T follicular helper cell (primary cell): ENCODE results near the gene RETREG1.
"Not testable (repeated sequence)": the region's sequence is repeated elsewhere in the genome, so short reads cannot be mapped to it uniquely, and the experiment has no call there.

Experiments used
- DNase-seq: peaks from one replicate; pipeline ENCODE4 v3.0.0-alpha.2; 2020; ENCODE audit warnings: low read depth

Gene RETREG1

GRCh38 chr5:16617274-16617968 lies 624 bp upstream of the RETREG1 start:
- peak; percentile 44 for DNase-seq

- no peak for DNase-seq
These were observed 859 bp downstream of the RETREG1 start for GRCh38 chr5:16615741-16616535.

DNA sequence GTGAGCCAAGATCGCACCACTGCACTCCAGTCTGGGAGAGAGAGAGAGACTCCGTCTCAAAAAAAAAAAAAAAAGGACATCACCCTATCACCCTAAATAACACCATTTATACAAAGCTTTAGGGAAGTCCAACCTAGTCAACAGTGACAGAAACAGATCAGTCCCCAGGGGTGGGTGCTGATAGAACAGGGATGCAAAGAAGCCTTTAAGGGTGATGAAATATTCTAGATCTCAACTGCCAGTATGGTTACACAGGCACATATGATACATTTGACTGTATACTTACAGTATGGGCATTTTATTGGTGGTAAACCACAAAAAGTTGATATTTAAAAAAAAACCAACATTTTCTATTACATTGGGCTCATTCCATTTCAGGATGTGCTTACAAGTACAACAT lies 4.8 kb downstream of the RETREG1 start:
- DNase-seq: no peak

GRCh38 chr5:16610896-16611295 lies 5.9 kb downstream of the RETREG1 start:
- not testable (repeated sequence) for DNase-seq

- DNase-seq: no peak
These were observed 7.4 kb downstream of the RETREG1 start for GRCh38 chr5:16609412-16609811.

GRCh38 chr5:16606628-16607027 lies 10.2 kb downstream of the RETREG1 start:
- DNase-seq: no peak

DNA sequence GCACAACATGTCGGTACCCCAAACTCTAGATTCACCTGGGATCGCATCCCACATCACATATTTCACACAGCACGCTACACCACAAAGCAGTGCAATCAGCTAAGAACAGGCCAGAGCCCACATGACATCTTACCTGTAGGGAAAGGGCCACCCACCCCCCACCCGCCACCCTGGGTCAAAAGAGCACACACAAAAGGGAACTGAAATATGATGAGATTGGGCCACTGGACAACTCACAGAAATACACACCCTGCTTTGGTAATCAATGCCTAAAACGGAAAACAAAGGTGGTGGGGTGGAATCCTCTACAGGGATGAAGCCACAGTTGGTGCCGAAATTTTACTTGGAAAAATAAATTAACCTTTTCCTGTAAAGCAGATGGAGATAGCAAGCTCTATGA lies 13.1 kb downstream of the RETREG1 start:
- no peak for DNase-seq

GRCh38 chr5:16603295-16603694 lies 13.5 kb downstream of the RETREG1 start:
- no peak for DNase-seq

GRCh38 chr5:16602182-16602581 lies 14.6 kb downstream of the RETREG1 start:
- no peak for DNase-seq

GRCh38 chr5:16600946-16601345 lies 15.9 kb downstream of the RETREG1 start:
- DNase-seq: no peak

GRCh38 chr5:16600397-16600796 lies 16.4 kb downstream of the RETREG1 start:
- no peak for DNase-seq

- no peak for DNase-seq
These were observed 18.7 kb downstream of the RETREG1 start for GRCh38 chr5:16597946-16598694.

GRCh38 chr5:16596581-16596940 lies 20.2 kb downstream of the RETREG1 start:
- DNase-seq: no peak

- no peak for DNase-seq
These were observed 20.8 kb downstream of the RETREG1 start for GRCh38 chr5:16595881-16596580.

GRCh38 chr5:16593628-16594027 lies 23.2 kb downstream of the RETREG1 start:
- DNase-seq: no peak

DNA sequence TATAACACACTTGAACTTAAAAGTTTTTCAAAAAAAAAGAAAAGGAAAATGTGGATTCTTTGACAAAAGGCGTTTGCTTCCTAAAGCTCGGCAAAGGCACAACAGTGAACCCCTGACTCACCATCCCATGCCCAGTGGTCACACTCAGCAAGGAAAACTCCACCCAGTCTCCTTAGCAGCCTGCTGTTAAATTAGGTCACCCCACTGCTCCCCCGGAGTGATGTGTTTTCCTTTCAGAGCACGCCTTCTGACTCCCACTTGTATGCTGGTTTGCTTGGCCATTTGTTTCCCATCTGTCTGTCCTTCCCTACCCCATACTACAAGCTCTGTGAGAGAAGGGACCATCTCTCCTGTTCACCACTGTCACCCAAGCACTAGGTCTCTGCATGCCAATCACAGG lies 23.8 kb downstream of the RETREG1 start:
- no peak for DNase-seq

DNA sequence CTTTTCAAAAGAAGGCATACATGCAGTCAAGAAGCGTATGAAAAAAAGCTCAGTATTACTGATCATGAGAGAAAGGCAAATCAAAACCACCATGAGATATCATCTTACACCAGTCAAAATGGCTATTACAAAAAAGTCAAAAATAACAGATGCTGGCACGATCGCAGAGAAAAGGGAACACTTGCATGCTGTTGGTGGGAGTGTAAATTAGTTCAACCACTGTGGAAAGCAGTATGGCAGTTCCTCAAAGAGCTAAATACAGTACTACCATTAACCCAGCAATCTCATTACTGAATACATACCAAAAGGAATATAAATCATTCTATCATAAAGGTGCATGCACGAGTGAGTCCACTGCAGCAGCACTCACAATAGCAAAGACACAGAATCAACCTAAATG lies 24.5 kb downstream of the RETREG1 start:
- no peak for DNase-seq

GRCh38 chr5:16590685-16591084 lies 26.1 kb downstream of the RETREG1 start:
- no peak for DNase-seq

DNA sequence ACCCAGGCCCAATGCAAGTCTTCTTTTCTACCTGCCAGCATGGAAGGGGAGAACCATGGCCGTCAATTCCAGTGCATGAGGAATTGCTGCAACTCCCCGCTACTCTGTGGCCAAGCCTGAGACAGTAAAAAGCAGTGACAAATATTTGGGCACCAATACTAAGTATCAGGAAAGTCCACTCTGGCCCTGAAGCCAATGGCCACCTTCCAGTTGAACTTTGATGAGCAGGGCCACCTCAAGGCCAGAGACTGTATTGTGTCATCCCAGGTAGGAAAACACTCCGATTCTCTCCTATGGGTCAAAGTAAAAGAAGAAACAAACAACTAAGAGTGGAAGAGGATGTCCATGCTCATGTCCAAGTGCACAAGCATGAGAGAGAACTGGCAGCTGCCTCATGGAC lies 27.1 kb downstream of the RETREG1 start:
- no peak for DNase-seq

- no peak for DNase-seq
These were observed 28.2 kb downstream of the RETREG1 start for GRCh38 chr5:16588434-16589214.

DNA sequence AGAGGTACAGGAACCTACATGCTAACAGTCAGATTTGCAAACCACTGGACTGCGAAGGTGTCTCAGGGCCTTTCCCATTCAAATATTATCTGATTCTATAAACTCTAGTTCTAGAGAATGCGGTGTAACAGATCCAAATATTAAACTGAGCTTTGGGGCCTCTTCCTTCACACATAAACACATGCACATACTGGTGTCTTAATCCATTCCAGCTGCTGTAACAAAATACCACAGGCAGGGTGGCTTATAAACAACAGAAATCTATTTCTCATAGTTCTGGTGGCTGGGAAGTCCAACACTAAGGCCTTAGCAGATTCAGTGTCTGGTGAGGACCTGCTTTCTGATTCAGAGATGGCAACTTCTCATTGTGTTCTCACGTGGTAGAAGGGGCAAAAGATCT lies 30.2 kb downstream of the RETREG1 start:
- DNase-seq: no peak
